Measurements from ENCODE around the gene TACSTD2.
"Not testable (repeated sequence)": the region's sequence is repeated elsewhere in the genome, so short reads cannot be mapped to it uniquely, and the experiment has no call there.

TACSTD2 gene

GRCh38 chr1:58588396-58588795, 11.3 kb upstream of the TACSTD2 start:
- Histone ChIP-seq H3K9me3 (ENCODE audit: control insufficient read depth, insufficient read depth, low read depth, low read length) (no peaks in the 10 kb centered on the region), H3K4me3 (ENCODE audit: low read depth, low read length) (no peak overlapping the region), H3K27ac (ENCODE audit: low read depth, low read length) (no peak overlapping the region), H3K4me1 (ENCODE audit: control insufficient read depth, insufficient read depth, low read length) (peaks cover 6% of the 10 kb centered on the region; the same call in 1 of the 2 replicates), H3K27me3 (ENCODE audit: control insufficient read depth, insufficient read depth, low read length) (no peaks in the 10 kb centered on the region; the same call in 1 of the 2 replicates), H3K9ac (ENCODE audit: low read length) (no peak overlapping the region), H3K36me3 (ENCODE audit: control insufficient read depth, insufficient read depth, low read length) (no peaks in the 10 kb centered on the region)

GRCh38 chr1:58587667-58588066, 10.6 kb upstream of the TACSTD2 start:
- Histone ChIP-seq H3K36me3 (ENCODE audit: control insufficient read depth, insufficient read depth, low read length) (no peaks in the 10 kb centered on the region), H3K27ac (ENCODE audit: low read depth, low read length) (no peak overlapping the region), H3K4me1 (ENCODE audit: control insufficient read depth, insufficient read depth, low read length) (peaks cover 6% of the 10 kb centered on the region; the same call in 1 of the 2 replicates), H3K9me3 (ENCODE audit: control insufficient read depth, insufficient read depth, low read depth, low read length) (no peaks in the 10 kb centered on the region), H3K27me3 (ENCODE audit: control insufficient read depth, insufficient read depth, low read length) (no peaks in the 10 kb centered on the region; the same call in 1 of the 2 replicates), H3K4me3 (ENCODE audit: low read depth, low read length) (no peak overlapping the region), H3K9ac (ENCODE audit: low read length) (no peak overlapping the region)

- Histone ChIP-seq H3K9ac (ENCODE audit: low read length) (no peak overlapping the region), H3K36me3 (ENCODE audit: control insufficient read depth, insufficient read depth, low read length) (no peaks in the 10 kb centered on the region), H3K4me1 (ENCODE audit: control insufficient read depth, insufficient read depth, low read length) (peaks cover 6% of the 10 kb centered on the region; the same call in 1 of the 2 replicates), H3K27ac (ENCODE audit: low read depth, low read length) (no peak overlapping the region), H3K27me3 (ENCODE audit: control insufficient read depth, insufficient read depth, low read length) (no peaks in the 10 kb centered on the region), H3K4me3 (ENCODE audit: low read depth, low read length) (no peak overlapping the region), H3K9me3 (ENCODE audit: control insufficient read depth, insufficient read depth, low read depth, low read length) (no peaks in the 10 kb centered on the region)
These were observed 9.2 kb upstream of the TACSTD2 start for GRCh38 chr1:58586271-58586670.

DNA sequence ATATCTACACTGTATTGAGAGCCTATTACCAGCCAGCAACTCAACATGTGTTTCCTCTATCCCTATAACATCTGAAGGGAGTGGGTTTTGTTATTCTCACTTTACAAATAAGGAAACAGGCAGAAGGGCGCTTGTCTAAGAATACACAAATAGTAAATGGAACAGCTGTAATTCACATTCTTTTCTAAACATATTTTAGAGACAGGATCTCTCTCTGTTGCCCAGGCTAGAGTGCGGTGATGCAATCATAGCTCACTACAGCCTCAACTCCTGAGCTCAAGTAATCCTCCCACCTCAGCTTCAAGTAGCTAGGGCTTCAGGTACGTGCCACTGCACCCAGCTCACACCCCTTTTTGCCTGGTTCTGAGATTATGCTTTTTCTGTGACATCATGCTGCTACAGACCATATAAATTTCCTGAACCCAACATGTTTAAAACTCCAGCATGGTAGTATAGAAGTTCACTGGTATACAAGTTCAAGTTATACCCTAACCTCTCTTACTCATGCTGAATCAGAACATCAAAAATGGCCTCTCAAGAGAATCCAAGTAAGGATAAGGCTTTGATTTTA, 8.6 kb upstream of the TACSTD2 start:
- Histone ChIP-seq H3K9ac (ENCODE audit: low read length) (no peak overlapping the region), H3K27ac (ENCODE audit: low read depth, low read length) (no peak overlapping the region)

DNA sequence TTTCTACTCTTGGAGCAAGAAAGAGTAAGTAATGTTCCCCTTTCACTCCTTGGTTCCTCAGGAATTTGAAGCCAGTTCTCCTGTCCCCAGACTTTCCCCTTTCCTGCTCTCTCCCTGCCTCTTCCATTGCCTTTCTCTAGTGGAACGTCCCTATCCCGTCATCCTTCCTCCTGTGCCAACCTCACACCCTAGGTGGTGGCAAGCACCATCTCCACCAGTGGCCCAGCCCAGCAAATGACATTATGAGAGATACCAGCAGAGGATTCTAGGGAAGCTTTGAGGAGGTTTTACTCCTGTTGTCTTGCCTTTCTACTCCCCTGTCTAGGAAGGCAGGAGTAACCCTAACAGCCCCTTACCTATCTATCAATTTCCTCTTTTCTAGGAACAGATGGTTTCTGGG, 8.1 kb upstream of the TACSTD2 start:
- H3K9ac ChIP-seq (ENCODE audit: low read length) = no peak overlapping the region

More for the DNA sequence above, 8.6 kb upstream of the TACSTD2 start:
- Histone ChIP-seq H3K4me3 (ENCODE audit: low read depth, low read length) (no peak overlapping the region), H3K4me1 (ENCODE audit: control insufficient read depth, insufficient read depth, low read length) (peaks cover 6% of the 10 kb centered on the region; the same call in 1 of the 2 replicates), H3K36me3 (ENCODE audit: control insufficient read depth, insufficient read depth, low read length) (no peaks in the 10 kb centered on the region), H3K27me3 (ENCODE audit: control insufficient read depth, insufficient read depth, low read length) (no peaks in the 10 kb centered on the region), H3K9me3 (ENCODE audit: control insufficient read depth, insufficient read depth, low read depth, low read length) (no peaks in the 10 kb centered on the region)

GRCh38 chr1:58584082-58584895, 7.2 kb upstream of the TACSTD2 start:
- Histone ChIP-seq H3K27ac (ENCODE audit: low read depth, low read length) (no peak overlapping the region), H3K4me1 (ENCODE audit: control insufficient read depth, insufficient read depth, low read length) (peaks cover 10% of the 10 kb centered on the region; the same call in 1 of the 2 replicates), H3K9ac (ENCODE audit: low read length) (no peak overlapping the region), H3K27me3 (ENCODE audit: control insufficient read depth, insufficient read depth, low read length) (peaks cover 3% of the 10 kb centered on the region; the same call in 1 of the 2 replicates), H3K9me3 (ENCODE audit: control insufficient read depth, insufficient read depth, low read depth, low read length) (no peaks in the 10 kb centered on the region), H3K36me3 (ENCODE audit: control insufficient read depth, insufficient read depth, low read length) (no peaks in the 10 kb centered on the region), H3K4me3 (ENCODE audit: low read depth, low read length) (no peak overlapping the region)

More for the DNA sequence above, 8.1 kb upstream of the TACSTD2 start:
- Histone ChIP-seq H3K9me3 (ENCODE audit: control insufficient read depth, insufficient read depth, low read depth, low read length) (no peaks in the 10 kb centered on the region), H3K27ac (ENCODE audit: low read depth, low read length) (no peak overlapping the region), H3K27me3 (ENCODE audit: control insufficient read depth, insufficient read depth, low read length) (no peaks in the 10 kb centered on the region), H3K36me3 (ENCODE audit: control insufficient read depth, insufficient read depth, low read length) (no peaks in the 10 kb centered on the region), H3K4me3 (ENCODE audit: low read depth, low read length) (no peak overlapping the region), H3K4me1 (ENCODE audit: control insufficient read depth, insufficient read depth, low read length) (peaks cover 7% of the 10 kb centered on the region; the same call in 1 of the 2 replicates)

- Histone ChIP-seq H3K27me3 (ENCODE audit: control insufficient read depth, insufficient read depth, low read length) (peaks cover 3% of the 10 kb centered on the region), H3K4me1 (ENCODE audit: control insufficient read depth, insufficient read depth, low read length) (peaks cover 10% of the 10 kb centered on the region; the same call in 1 of the 2 replicates), H3K4me3 (ENCODE audit: low read depth, low read length) (no peak overlapping the region), H3K36me3 (ENCODE audit: control insufficient read depth, insufficient read depth, low read length) (no peaks in the 10 kb centered on the region), H3K9me3 (ENCODE audit: control insufficient read depth, insufficient read depth, low read depth, low read length) (no peaks in the 10 kb centered on the region), H3K9ac (ENCODE audit: low read length) (no peak overlapping the region), H3K27ac (ENCODE audit: low read depth, low read length) (no peak overlapping the region)
These were observed 6.4 kb upstream of the TACSTD2 start for GRCh38 chr1:58583496-58583895.

GRCh38 chr1:58582143-58582542, 5.1 kb upstream of the TACSTD2 start:
- peaks cover 17% of the 10 kb centered on the region; the same call in 1 of the 2 replicates for H3K4me1 ChIP-seq (ENCODE audit: control insufficient read depth, insufficient read depth, low read length)
- not testable (repeated sequence) for H3K9me3 ChIP-seq (ENCODE audit: control insufficient read depth, insufficient read depth, low read depth, low read length); H3K9ac ChIP-seq (ENCODE audit: low read length); H3K36me3 ChIP-seq (ENCODE audit: control insufficient read depth, insufficient read depth, low read length); H3K4me3 ChIP-seq (ENCODE audit: low read depth, low read length); H3K27ac ChIP-seq (ENCODE audit: low read depth, low read length)
- H3K27me3 ChIP-seq (ENCODE audit: control insufficient read depth, insufficient read depth, low read length) = peaks cover 17% of the 10 kb centered on the region

- H3K4me1 ChIP-seq (ENCODE audit: control insufficient read depth, insufficient read depth, low read length) = peaks cover 17% of the 10 kb centered on the region; the same call in 1 of the 2 replicates
- no peaks in the 10 kb centered on the region for H3K36me3 ChIP-seq (ENCODE audit: control insufficient read depth, insufficient read depth, low read length)
- no peak overlapping the region for H3K4me3 ChIP-seq (ENCODE audit: low read depth, low read length)
- H3K27me3 ChIP-seq (ENCODE audit: control insufficient read depth, insufficient read depth, low read length) = peaks cover 22% of the 10 kb centered on the region
- H3K27ac ChIP-seq (ENCODE audit: low read depth, low read length) = no peak overlapping the region
- no peak overlapping the region for H3K9ac ChIP-seq (ENCODE audit: low read length)
- no peaks in the 10 kb centered on the region for H3K9me3 ChIP-seq (ENCODE audit: control insufficient read depth, insufficient read depth, low read depth, low read length)
These were observed 4.6 kb upstream of the TACSTD2 start for GRCh38 chr1:58581641-58582040.

- Histone ChIP-seq H3K9me3 (ENCODE audit: control insufficient read depth, insufficient read depth, low read depth, low read length) (no peaks in the 10 kb centered on the region), H3K27me3 (ENCODE audit: control insufficient read depth, insufficient read depth, low read length) (peaks cover 36% of the 10 kb centered on the region), H3K36me3 (ENCODE audit: control insufficient read depth, insufficient read depth, low read length) (no peaks in the 10 kb centered on the region), H3K4me1 (ENCODE audit: control insufficient read depth, insufficient read depth, low read length) (peaks cover 17% of the 10 kb centered on the region; the same call in 1 of the 2 replicates), H3K27ac (ENCODE audit: low read depth, low read length) (no peak overlapping the region), H3K4me3 (ENCODE audit: low read depth, low read length) (no peak overlapping the region), H3K9ac (ENCODE audit: low read length) (no peak overlapping the region)
These were observed 3.1 kb upstream of the TACSTD2 start for GRCh38 chr1:58580186-58580585.

- H3K36me3 ChIP-seq (ENCODE audit: control insufficient read depth, insufficient read depth, low read length) = no peaks in the 10 kb centered on the region
- peaks cover 47% of the 10 kb centered on the region for H3K27me3 ChIP-seq (ENCODE audit: control insufficient read depth, insufficient read depth, low read length)
- H3K9me3 ChIP-seq (ENCODE audit: control insufficient read depth, insufficient read depth, low read depth, low read length) = no peaks in the 10 kb centered on the region
- H3K9ac ChIP-seq (ENCODE audit: low read length) = peak overlapping the region; percentile 8
- H3K4me3 ChIP-seq (ENCODE audit: low read depth, low read length) = peak overlapping the region; percentile 54
- no peak overlapping the region for H3K27ac ChIP-seq (ENCODE audit: low read depth, low read length)
- peaks cover 24% of the 10 kb centered on the region for H3K4me1 ChIP-seq (ENCODE audit: control insufficient read depth, insufficient read depth, low read length)
These were observed 590 bp upstream of the TACSTD2 start for GRCh38 chr1:58577654-58578030.

All from HUES6 (cell line).